Aorta (tissue), 5 donors: Measurements from ENCODE around the gene MMP11. TPM values are rescaled to one million over a fixed set of nuclear protein-coding genes. Genes with fewer than 3 reads are reported as not detected.

ENCODE experiments used
- ATAC-seq: fragments of 200-7000 bp; cut with Tn5 transposase; one replicate; pipeline ENCODE4 v1.9.1; 2022; ENCODE audit warnings: moderate library complexity; ENCODE audit not compliant: low FRiP score
- DNase-seq, 2 donors: peaks; one replicate each; pipeline ENCODE4 v3.0.0-alpha.2; 2020
- H3K27ac ChIP-seq, 2 donors: one replicate each; pipeline ENCODE4 v1.5.1; 2013; ENCODE audit warnings: low read length in 2 of 2, mild to moderate bottlenecking in 2 of 2, moderate library complexity in 2 of 2, control low read depth in 1 of 2, inconsistent platforms in 1 of 2, low read depth in 1 of 2
- H3K27me3 ChIP-seq, 2 donors: one replicate each; pipeline ENCODE4 v1.6.1; 2013; ENCODE audit warnings: control low read depth in 1 of 2, low read length in 1 of 2, mild to moderate bottlenecking in 1 of 2, moderate library complexity in 1 of 2; ENCODE audit not compliant: insufficient read depth in 2 of 2, control insufficient read depth in 1 of 2
- H3K36me3 ChIP-seq, 2 donors: one replicate each; pipeline ENCODE4 v1.6.1; 2013; ENCODE audit warnings: control low read depth in 1 of 2, low read length in 1 of 2, mild to moderate bottlenecking in 1 of 2; ENCODE audit not compliant: insufficient read depth in 2 of 2, control insufficient read depth in 1 of 2
- H3K4me1 ChIP-seq, 2 donors: one replicate each; pipeline ENCODE4 v1.6.1; 2013; ENCODE audit warnings: low read length in 2 of 2, control low read depth in 1 of 2, mild to moderate bottlenecking in 1 of 2, moderate library complexity in 1 of 2; ENCODE audit not compliant: insufficient read depth in 2 of 2, control insufficient read depth in 1 of 2
- H3K4me3 ChIP-seq, 2 donors: one replicate each; pipeline ENCODE4 v1.5.1; 2013; ENCODE audit warnings: low read length in 2 of 2, control low read depth in 1 of 2, mild to moderate bottlenecking in 1 of 2
- H3K9me3 ChIP-seq: one replicate; pipeline ENCODE4 v1.6.1; 2013; ENCODE audit warnings: mild to moderate bottlenecking, low read length; ENCODE audit not compliant: control insufficient read depth
- WGBS, 2 donors: extraction: QIAGEN DNeasy Blood & Tissue Kit; methylation state at CpG; one replicate each; pipeline ENCODE4 v1.1.7; 2013; 5-methylcytosine and 5-hydroxymethylcytosine counted together
- intact Hi-C, 2 donors: fragments of 100-400 bp; cut with DNase I; formaldehyde crosslinking; loops; one replicate each; pipeline versions ENCODE4 v1.14.2 to v1.15.0; 2022
- polyA plus RNA-seq, 2 donors: library from polyadenylated mRNA; stranded (reverse); fragments of 200-250 nt; gene quantifications; one replicate each; pipeline ENCODE4 v1.2.3, GENCODE V29; 2013
- total RNA-seq, 2 donors: library from RNA; stranded (reverse); fragmentation: NEBNext Ultra II Directional; extraction: Animal tissue kit (Norgen Biotek cat#: 25700); gene quantifications; one replicate each; pipeline ENCODE4 v1.2.1, GENCODE V29; 2021
- donor health status: healthy with polysubstance abuse.
- donor health status: Bipolar disorder and iron deficiency.
- donor health status: DM: no; HTN: no; CAD: no.
- donor health status: DM: no; HTN: no; CAD: no.
- donor health status: DM: yes; HTN: yes; CAD: no.

The MMP11 gene
- total and polyA plus RNA-seq, 4 donors, result 1.3 to 5.1 (median 3.2) TPM

GRCh38 chr22:23801238-23801821, 28.7 kb downstream of the MMP11 start:
- H3K27me3 ChIP-seq, result no peaks in the 10 kb centered on the region
- H3K36me3 ChIP-seq, result peaks cover 4 to 20% of the 10 kb centered on the region in 2 donors
- no peaks in the 10 kb centered on the region for H3K9me3 ChIP-seq
- H3K4me1 ChIP-seq, result no peaks in the 10 kb centered on the region
- 86 to 88% methylated on average over 11 of the region's 11 CpGs for WGBS, 2 donors
- intact Hi-C loops, result no loop called here
- peak in 1 of 2 donors; percentile 32 for DNase-seq
- ATAC-seq, result no peak
- no peak overlapping the region for H3K4me3 ChIP-seq
- no peak overlapping the region for H3K27ac ChIP-seq

DNA sequence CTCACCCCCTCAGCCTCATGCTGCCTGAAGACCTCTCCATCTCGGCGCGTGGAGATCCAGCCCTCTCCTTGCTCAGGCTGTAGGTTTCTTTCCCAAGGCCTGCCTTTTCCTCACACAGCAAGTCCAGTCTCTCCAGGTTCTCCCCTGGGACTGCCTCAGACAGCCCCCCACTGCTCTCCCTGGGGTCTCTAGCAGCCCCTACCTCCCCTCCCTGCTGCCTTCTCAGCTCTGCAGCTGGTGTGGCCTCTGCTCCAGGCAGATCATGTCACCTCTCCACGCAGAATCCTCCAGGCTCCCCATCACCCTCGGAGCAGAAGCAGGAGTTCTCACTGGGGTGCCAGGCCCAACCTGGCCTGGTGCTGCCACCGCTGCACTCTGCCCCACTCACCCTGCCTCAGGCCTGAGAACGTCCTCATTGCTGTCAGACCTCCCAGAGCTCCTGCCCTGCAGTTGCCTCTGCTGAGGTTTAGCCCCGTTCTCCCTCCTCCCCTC, 29.3 kb downstream of the MMP11 start:
- H3K9me3 ChIP-seq, result no peaks in the 10 kb centered on the region
- no peaks in the 10 kb centered on the region for H3K27me3 ChIP-seq
- intact Hi-C loops, result no loop called here
- WGBS, 2 donors, result 84 to 92% methylated on average over 8 of the region's 8 CpGs
- ATAC-seq (no peak), DNase-seq (peak in 1 of 2 donors; percentile 10)
- peaks cover 4 to 21% of the 10 kb centered on the region in 2 donors for H3K36me3 ChIP-seq
- H3K4me3 ChIP-seq, result no peak overlapping the region
- no peak overlapping the region for H3K27ac ChIP-seq
- no peaks in the 10 kb centered on the region for H3K4me1 ChIP-seq

DNA sequence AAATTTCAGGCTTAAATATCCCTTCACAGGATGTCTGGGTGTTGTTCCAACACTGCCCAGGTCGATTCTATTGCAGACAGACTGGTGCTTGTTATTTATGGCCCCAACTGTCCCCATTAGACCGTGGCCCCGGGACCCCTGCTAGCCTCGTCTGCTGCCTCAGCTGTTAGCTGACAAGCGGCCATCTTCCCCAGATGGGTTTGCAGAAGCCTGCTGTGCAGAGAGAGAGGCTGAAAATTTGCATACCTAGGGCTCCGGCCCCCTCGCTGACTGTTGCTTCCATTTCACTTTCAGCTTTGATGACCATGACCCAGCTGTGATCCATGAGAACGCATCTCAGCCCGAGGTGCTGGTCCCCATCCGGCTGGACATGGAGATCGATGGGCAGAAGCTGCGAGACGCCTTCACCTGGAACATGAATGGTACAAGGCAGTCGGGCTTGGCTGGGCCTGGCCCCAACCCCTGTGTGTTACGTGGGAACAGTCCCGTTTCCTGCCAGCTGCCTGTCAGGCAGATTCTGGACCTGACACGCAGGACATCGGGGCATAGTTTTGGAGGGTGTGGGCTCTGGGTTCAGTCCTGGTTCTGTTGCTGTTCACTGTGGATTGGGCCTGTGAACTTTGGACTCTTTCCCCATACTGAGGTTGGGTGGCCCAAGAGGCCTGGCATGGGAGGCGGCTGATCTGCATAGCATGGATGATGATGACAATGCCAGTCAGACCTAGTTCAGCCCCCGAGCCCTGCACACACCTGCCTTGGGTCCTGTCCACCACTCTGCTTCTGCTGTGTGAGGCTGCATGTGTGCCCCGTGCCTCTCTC, 30.6 kb downstream of the MMP11 start:
- no peaks in the 10 kb centered on the region for H3K27me3 ChIP-seq
- no peak overlapping the region for H3K4me3 ChIP-seq
- no peaks in the 10 kb centered on the region for H3K4me1 ChIP-seq
- intact Hi-C loops, result no loop called here
- H3K9me3 ChIP-seq, result no peaks in the 10 kb centered on the region
- H3K27ac ChIP-seq, result no peak overlapping the region
- ATAC-seq (no peak), DNase-seq (peak in 1 of 2 donors; percentile 17)
- peaks cover 4 to 23% of the 10 kb centered on the region in 2 donors for H3K36me3 ChIP-seq
- 77 to 80% methylated on average over 21 of the region's 21 CpGs for WGBS, 2 donors

DNA sequence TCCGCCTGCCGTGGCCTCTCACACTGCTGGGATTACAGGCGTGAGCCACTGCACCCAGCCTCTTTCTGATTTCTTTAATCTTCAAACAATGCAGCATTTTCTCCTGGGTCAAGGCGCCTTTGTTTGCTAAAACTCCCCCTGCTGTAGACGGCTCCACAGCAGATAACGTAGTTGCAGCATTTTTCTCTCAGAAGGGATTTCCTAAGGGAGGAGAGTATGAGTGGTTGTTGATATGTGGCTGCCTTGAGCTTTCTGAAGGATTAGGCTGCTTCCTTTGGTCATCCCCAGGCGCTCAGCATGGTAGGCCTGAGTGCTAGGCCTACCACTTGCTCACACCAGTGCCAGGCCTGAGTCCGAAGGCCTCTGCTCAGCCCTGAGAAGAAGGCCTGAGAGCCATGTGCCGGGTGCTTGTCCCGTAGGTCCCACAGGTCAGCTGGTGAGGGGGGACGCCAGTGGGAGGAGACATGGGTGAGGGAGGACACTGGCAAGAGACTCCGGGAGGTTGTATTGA, 32.2 kb downstream of the MMP11 start:
- intact Hi-C loops, result no loop called here
- Histone ChIP-seq H3K9me3 (no peaks in the 10 kb centered on the region), H3K4me1 (no peaks in the 10 kb centered on the region), H3K36me3 (peaks cover 4 to 23% of the 10 kb centered on the region in 2 donors), H3K27ac (no peak overlapping the region), H3K27me3 (no peaks in the 10 kb centered on the region), H3K4me3 (no peak overlapping the region)
- DNase-seq, result peak; percentile 35 to 61
- 77 to 83% methylated on average over 12 of the region's 12 CpGs for WGBS, 2 donors
- ATAC-seq, result no peak

- intact Hi-C loops, result no loop called here
- no peak for ATAC-seq
- Histone ChIP-seq H3K9me3 (no peaks in the 10 kb centered on the region), H3K4me1 (no peaks in the 10 kb centered on the region), H3K27me3 (no peaks in the 10 kb centered on the region), H3K27ac (no peak overlapping the region), H3K4me3 (no peak overlapping the region), H3K36me3 (peaks cover 4 to 16% of the 10 kb centered on the region in 2 donors)
- no peak for DNase-seq
- 86 to 92% methylated on average over 1 of the region's 1 CpG for WGBS, 2 donors
Observed at GRCh38 chr22:23806837-23807236, 34.2 kb downstream of the MMP11 start.

DNA sequence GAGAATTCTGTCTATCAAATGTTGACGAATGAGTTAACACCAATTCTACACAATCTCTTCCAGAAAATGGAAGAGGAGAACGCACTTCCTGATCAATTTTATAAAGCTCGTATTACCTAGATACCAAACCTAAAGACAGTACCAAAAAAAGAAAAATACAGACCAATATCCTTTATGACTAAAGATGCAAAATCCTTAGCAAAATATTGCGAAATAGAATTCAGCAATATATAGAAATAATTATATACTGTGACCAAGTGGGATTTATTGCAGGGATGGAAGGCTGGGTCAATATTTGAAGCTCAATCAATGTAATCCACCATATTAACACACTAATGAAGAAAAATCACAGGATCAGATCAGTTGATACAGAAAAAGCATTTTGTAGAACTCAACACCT, 39.7 kb downstream of the MMP11 start:
- Histone ChIP-seq H3K9me3 (no peaks in the 10 kb centered on the region), H3K36me3 (peaks cover 0 to 3% of the 10 kb centered on the region in 2 donors), H3K4me3 (no peak overlapping the region), H3K27ac (no peak overlapping the region), H3K4me1 (no peaks in the 10 kb centered on the region), H3K27me3 (no peaks in the 10 kb centered on the region)
- 94 to 95% methylated on average over 4 of the region's 4 CpGs for WGBS, 2 donors
- DNase-seq (no peak), ATAC-seq (no peak)
- intact Hi-C loops, result no loop called here

DNA sequence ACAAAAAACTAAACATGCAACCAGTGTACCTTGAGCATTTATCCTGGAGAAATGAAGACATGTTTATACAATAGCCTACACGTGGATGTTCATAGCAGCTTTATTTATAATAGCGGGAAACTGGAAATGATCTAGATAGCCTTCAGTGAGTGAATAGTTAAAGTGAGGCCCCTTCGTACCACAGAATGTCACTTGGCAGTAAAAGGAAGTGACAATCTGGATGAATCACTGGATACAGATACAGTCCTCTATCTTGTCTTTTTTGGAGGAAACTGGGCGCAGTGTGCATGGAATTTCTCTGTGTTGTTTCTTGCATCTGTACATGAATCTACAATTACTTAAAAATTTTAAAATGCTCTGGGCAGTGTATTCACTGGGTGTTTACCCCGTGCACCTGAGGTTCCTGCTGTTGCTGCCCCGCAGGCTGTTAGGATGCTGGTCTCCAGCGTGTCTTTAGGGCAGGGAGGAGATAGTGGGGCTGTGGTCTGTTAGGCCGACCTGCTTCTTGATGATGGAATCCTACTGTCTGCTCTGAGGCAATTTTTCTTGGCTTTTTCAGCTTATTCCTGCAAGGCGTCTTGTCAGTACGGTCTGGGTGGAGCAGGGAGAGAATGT, 43.0 kb downstream of the MMP11 start:
- WGBS, 2 donors, result 75 to 78% methylated on average over 10 of the region's 10 CpGs

DNA sequence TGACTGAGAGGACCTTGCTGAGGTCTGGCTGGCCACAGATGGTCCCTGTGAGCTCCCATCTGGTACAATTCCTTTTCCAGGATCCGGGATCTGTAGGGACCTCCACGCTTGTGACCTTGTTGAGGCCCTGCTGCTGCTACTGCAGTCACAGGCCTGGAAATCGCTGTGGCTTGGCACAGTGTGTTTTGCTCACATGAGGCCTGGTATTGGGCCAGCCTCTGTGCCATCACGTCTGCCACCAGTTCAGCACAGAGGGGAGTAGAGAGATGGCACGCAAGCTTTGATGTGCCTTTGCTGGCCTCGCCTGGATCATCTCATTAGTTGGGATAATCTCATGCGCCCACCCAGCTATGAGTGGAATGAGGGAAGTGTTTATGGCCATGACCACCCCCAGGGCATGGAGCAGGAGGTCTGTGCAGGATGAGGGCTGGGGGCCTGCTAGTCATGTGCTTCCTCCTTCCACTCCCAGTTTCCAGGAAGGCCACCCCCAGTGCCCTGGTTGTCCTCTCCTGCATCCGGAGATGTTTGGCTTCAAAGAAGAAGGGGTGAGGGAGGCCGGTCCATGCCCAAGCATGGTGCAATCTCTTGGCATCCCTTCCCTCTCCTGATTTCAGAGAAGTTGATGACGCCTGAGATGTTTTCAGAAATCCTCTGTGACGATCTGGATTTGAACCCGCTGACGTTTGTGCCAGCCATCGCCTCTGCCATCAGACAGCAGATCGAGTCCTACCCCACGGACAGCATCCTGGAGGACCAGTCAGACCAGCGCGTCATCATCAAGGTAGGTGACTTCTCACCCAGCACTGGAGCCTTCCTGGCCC, 43.7 kb downstream of the MMP11 start:
- peak in 1 of 2 donors; percentile 23 for DNase-seq
- intact Hi-C loops, result no loop called here
- no peaks in the 10 kb centered on the region for H3K9me3 ChIP-seq
- no peak overlapping the region for H3K4me3 ChIP-seq
- no peaks in the 10 kb centered on the region for H3K27me3 ChIP-seq
- no peak overlapping the region for H3K27ac ChIP-seq
- no peak for ATAC-seq
- no peaks in the 10 kb centered on the region for H3K4me1 ChIP-seq
- WGBS, 2 donors, result 82 to 86% methylated on average over 18 of the region's 18 CpGs
- H3K36me3 ChIP-seq, result peaks cover 0 to 3% of the 10 kb centered on the region in 2 donors

More for the DNA sequence above, 43.0 kb downstream of the MMP11 start:
- H3K4me1 ChIP-seq, result no peaks in the 10 kb centered on the region
- intact Hi-C loops, result no loop called here
- no peak overlapping the region for H3K4me3 ChIP-seq
- DNase-seq (peak in 1 of 2 donors; percentile 16), ATAC-seq (no peak)
- no peaks in the 10 kb centered on the region for H3K27me3 ChIP-seq
- no peaks in the 10 kb centered on the region for H3K9me3 ChIP-seq
- peaks cover 0 to 3% of the 10 kb centered on the region in 2 donors for H3K36me3 ChIP-seq
- H3K27ac ChIP-seq, result no peak overlapping the region
